Thyroid gland (tissue), 4 donors: ENCODE data around the gene INPP1. TPM values are rescaled to one million over a fixed set of nuclear protein-coding genes. Genes with fewer than 3 reads are reported as not detected.

Source experiments
- DNase-seq, 2 donors: peaks; one replicate each; pipeline ENCODE4 v3.0.0-alpha.2; 2019
- H3K27ac ChIP-seq, 3 donors: fragments of 200-600 bp; sonication (generic); 1 replicate in 2 of 3; 2 replicates in 1 of 3; pipeline ENCODE4 v1.5.1; 2016 to 2019; ENCODE audit warnings: mild to moderate bottlenecking in 1 of 3, moderate library complexity in 1 of 3
- H3K27me3 ChIP-seq: fragments of 200-600 bp; sonication (generic); one replicate; pipeline ENCODE4 v1.5.1; 2019
- H3K36me3 ChIP-seq, 2 donors: fragments of 200-600 bp; sonication (generic); one replicate each; pipeline ENCODE4 v1.5.1; 2016 to 2019
- H3K4me1 ChIP-seq, 2 donors: fragments of 200-600 bp; sonication (generic); one replicate each; pipeline ENCODE4 v1.5.1; 2017 to 2019
- H3K4me3 ChIP-seq, 3 donors: fragments of 200-600 bp; sonication (generic); replicated peaks in 1 of 3; 1 replicate in 2 of 3; 2 replicates in 1 of 3; pipeline ENCODE4 v1.5.1; 2016; ENCODE audit warnings: mild to moderate bottlenecking in 1 of 3
- H3K9me3 ChIP-seq: fragments of 200-600 bp; sonication (generic); one replicate; pipeline ENCODE4 v1.5.1; 2017
- CTCF ChIP-seq, 6 experiments: fragments of 200-600 bp in 3 of 6; fragments of 450-650 bp in 3 of 6; sonication (generic) in 3 of 6; IDR thresholded peaks; one replicate each; pipeline ENCODE4 v1.5.1; 2016 to 2019; ENCODE audit warnings: antibody characterized with exemption in 6 of 6, mild to moderate bottlenecking in 2 of 6, inconsistent platforms in 1 of 6, moderate library complexity in 1 of 6
- POLR2A ChIP-seq, 2 donors: fragments of 450-650 bp; IDR thresholded peaks; one replicate each; pipeline ENCODE4 v1.6.1; 2017; ENCODE audit warnings: antibody characterized with exemption in 2 of 2, mild to moderate bottlenecking in 2 of 2, moderate library complexity in 1 of 2
- WGBS, 2 donors: methylation state at CpG; one replicate each; pipeline ENCODE4 v1.1.5; 2017; 5-methylcytosine and 5-hydroxymethylcytosine counted together
- intact Hi-C: fragments of 100-400 bp; cut with DNase I; formaldehyde crosslinking; loops from one replicate; pipeline ENCODE4 v1.15.1; 2023
- total RNA-seq, 4 donors: library from RNA; depleted of rRNA; stranded (reverse); fragments of >200 nt; gene quantifications; one replicate each; pipeline ENCODE4 v1.2.3, GENCODE V29; 2016

INPP1 gene
- total RNA-seq, 4 donors from 2014 or later: 15.6 to 45.3 (median 21.2) TPM

GRCh38 chr2:190366248-190366753 is 22.9 kb downstream of the INPP1 start:
- Histone ChIP-seq H3K9me3 (no peaks in the 10 kb centered on the region), H3K27ac (no peak overlapping the region), H3K27me3 (no peaks in the 10 kb centered on the region), H3K4me1 (no peaks in the 10 kb centered on the region), H3K4me3 (no peak overlapping the region), H3K36me3 (peaks cover 13 to 21% of the 10 kb centered on the region in 2 donors)
- TF ChIP-seq POLR2A (IDR thresholded peaks at IDR 0.05): no peak
- no peak for TF ChIP-seq CTCF (IDR thresholded peaks at IDR 0.05)
- WGBS, 2 donors: 92 to 96% methylated on average over 11 of the region's 11 CpGs
- no peak for DNase-seq
- intact Hi-C loops: no loop called here

- H3K9me3 ChIP-seq: no peaks in the 10 kb centered on the region
- H3K27ac ChIP-seq: no peak overlapping the region
- 87 to 89% methylated on average over 4 of the region's 4 CpGs for WGBS, 2 donors
- no peak for DNase-seq
- H3K27me3 ChIP-seq: no peaks in the 10 kb centered on the region
- TF ChIP-seq POLR2A (IDR thresholded peaks at IDR 0.05) (no peak), CTCF (IDR thresholded peaks at IDR 0.05) (no peak)
- H3K4me3 ChIP-seq: no peak overlapping the region
- peaks cover 13 to 22% of the 10 kb centered on the region in 2 donors for H3K36me3 ChIP-seq
- intact Hi-C loops: no loop called here
- no peaks in the 10 kb centered on the region for H3K4me1 ChIP-seq
These were observed 23.7 kb downstream of the INPP1 start for GRCh38 chr2:190367091-190367490.

- H3K36me3 ChIP-seq: peaks cover 13 to 22% of the 10 kb centered on the region in 2 donors
- no peaks in the 10 kb centered on the region for H3K4me1 ChIP-seq
- TF ChIP-seq POLR2A (IDR thresholded peaks at IDR 0.05) (no peak), CTCF (IDR thresholded peaks at IDR 0.05) (no peak)
- intact Hi-C loops: loop anchor here (10.0 kb wide), 1 partner anchor 285 kb away; no protein-coding TSS in a partner anchor
- no peak overlapping the region for H3K27ac ChIP-seq
- no peaks in the 10 kb centered on the region for H3K27me3 ChIP-seq
- no peak overlapping the region for H3K4me3 ChIP-seq
- WGBS, 2 donors: 76 to 77% methylated on average over 2 of the region's 2 CpGs
- DNase-seq: peak; percentile 19 to 32
- no peaks in the 10 kb centered on the region for H3K9me3 ChIP-seq
These were observed 26.2 kb downstream of the INPP1 start for GRCh38 chr2:190369635-190370034.

GRCh38 chr2:190376083-190376482 is 32.7 kb downstream of the INPP1 start:
- no peak overlapping the region for H3K27ac ChIP-seq
- H3K36me3 ChIP-seq: peaks cover 1 to 3% of the 10 kb centered on the region in 2 donors
- H3K27me3 ChIP-seq: no peaks in the 10 kb centered on the region
- intact Hi-C loops: loop anchor here (10.0 kb wide), 1 partner anchor 291 kb away; no protein-coding TSS in a partner anchor
- no peak for DNase-seq
- no peaks in the 10 kb centered on the region for H3K9me3 ChIP-seq
- TF ChIP-seq CTCF (IDR thresholded peaks at IDR 0.05): no peak
- TF ChIP-seq POLR2A (IDR thresholded peaks at IDR 0.05): no peak
- H3K4me3 ChIP-seq: no peak overlapping the region
- H3K4me1 ChIP-seq: peaks cover 0 to 9% of the 10 kb centered on the region in 2 donors

- Histone ChIP-seq H3K27ac (no peak overlapping the region), H3K36me3 (no peaks in the 10 kb centered on the region), H3K9me3 (no peaks in the 10 kb centered on the region), H3K4me1 (peaks cover 0 to 9% of the 10 kb centered on the region in 2 donors), H3K4me3 (no peak overlapping the region), H3K27me3 (no peaks in the 10 kb centered on the region)
- TF ChIP-seq CTCF (IDR thresholded peaks at IDR 0.05) (no peak), POLR2A (IDR thresholded peaks at IDR 0.05) (no peak)
- DNase-seq: no peak
- WGBS, 2 donors: 64 to 68% methylated on average over 3 of the region's 3 CpGs
- intact Hi-C loops: loop anchor here (10.0 kb wide), 1 partner anchor 292 kb away; no protein-coding TSS in a partner anchor
These were observed 33.3 kb downstream of the INPP1 start for GRCh38 chr2:190376591-190377245.
